GM12874 (cell line): Measurements from ENCODE around the gene AUTS2.

ENCODE experiments used
- TF ChIP-seq, protein P1 (sequence below): IDR thresholded peaks from 2 replicates; pipeline ENCODE4 v1.5.1; 2011; ENCODE audit warnings: low read depth, mild to moderate bottlenecking, control low read depth, low read length, moderate library complexity; ENCODE audit not compliant: insufficient read depth

AUTS2 gene

DNA sequence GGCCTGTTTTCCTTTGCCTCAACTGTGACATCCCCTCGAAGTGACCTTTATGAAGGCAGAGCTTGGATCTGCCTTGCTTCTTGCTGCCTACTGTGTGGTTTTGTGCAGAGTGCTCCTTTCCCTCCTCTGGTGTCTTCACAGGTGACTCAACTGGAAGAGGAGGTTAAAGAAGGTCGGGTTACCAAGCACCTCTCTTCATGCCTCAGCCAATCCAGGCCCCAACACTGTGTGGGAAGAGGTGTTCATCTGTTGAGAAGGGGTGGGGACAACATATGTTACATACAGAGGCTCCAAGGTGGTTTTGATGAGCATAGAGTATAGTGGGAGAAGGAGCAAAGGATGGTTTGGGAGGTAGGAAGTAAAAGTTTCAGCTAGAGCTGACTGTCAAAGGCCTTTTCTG is 155.7 kb downstream of the AUTS2 start:
- TF ChIP-seq, protein P1, sequence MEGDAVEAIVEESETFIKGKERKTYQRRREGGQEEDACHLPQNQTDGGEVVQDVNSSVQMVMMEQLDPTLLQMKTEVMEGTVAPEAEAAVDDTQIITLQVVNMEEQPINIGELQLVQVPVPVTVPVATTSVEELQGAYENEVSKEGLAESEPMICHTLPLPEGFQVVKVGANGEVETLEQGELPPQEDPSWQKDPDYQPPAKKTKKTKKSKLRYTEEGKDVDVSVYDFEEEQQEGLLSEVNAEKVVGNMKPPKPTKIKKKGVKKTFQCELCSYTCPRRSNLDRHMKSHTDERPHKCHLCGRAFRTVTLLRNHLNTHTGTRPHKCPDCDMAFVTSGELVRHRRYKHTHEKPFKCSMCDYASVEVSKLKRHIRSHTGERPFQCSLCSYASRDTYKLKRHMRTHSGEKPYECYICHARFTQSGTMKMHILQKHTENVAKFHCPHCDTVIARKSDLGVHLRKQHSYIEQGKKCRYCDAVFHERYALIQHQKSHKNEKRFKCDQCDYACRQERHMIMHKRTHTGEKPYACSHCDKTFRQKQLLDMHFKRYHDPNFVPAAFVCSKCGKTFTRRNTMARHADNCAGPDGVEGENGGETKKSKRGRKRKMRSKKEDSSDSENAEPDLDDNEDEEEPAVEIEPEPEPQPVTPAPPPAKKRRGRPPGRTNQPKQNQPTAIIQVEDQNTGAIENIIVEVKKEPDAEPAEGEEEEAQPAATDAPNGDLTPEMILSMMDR: no peak

GRCh38 chr7:69754476-69754875 is 156.2 kb downstream of the AUTS2 start:
- TF ChIP-seq, protein P1: no peak

- TF ChIP-seq, protein P1: no peak
Measured at GRCh38 chr7:69756235-69756634, 158.0 kb downstream of the AUTS2 start.

DNA sequence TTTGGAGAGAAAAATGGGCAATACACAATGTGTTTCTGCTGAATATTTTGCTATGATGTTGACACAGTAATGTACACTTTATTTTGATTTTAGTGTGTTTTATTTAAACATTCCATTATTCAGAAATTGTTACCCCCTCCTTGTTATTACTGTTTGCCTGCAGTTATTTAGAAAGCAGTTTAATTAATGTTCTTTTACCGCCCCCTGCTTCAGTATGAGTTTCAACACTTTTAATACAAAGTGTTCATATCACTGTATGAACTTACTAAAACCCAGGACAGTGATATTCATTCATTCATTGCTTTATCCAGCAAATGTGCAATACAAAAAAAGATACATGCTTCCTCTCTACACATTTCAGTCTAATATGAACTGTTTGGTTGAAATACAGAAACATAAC is 159.3 kb downstream of the AUTS2 start:
- TF ChIP-seq, protein P1: no peak

GRCh38 chr7:69757981-69758430 is 159.7 kb downstream of the AUTS2 start:
- TF ChIP-seq, protein P1: no peak

- TF ChIP-seq, protein P1: no peak
Measured at GRCh38 chr7:69759373-69759772, 161.1 kb downstream of the AUTS2 start.

GRCh38 chr7:69761290-69761922 is 163.1 kb downstream of the AUTS2 start:
- TF ChIP-seq, protein P1: no peak
